ENCODE results near the gene CADPS.

Gene CADPS

DNA sequence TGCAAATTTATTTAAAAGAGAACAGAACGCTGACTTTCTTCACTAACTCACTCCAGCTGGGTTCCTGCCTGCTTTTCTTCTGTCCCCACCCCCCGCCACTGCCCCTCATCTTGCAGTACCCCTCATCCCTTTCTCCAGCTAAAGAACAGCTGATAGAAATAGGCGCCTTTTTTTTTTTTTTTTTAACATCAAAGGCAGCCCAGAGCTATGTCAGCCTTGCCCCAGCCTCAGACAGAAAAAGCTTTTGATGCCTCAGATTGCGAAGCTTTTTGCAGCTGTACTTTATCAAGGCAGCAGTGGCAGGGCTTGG is 1.8 kb downstream of the CADPS start:
- DNase-seq, result no peak

- no peak for DNase-seq
Measured at GRCh38 chr3:62872318-62872717, 2.9 kb downstream of the CADPS start.

GRCh38 chr3:62870321-62870720 is 4.9 kb downstream of the CADPS start:
- no peak for DNase-seq

DNA sequence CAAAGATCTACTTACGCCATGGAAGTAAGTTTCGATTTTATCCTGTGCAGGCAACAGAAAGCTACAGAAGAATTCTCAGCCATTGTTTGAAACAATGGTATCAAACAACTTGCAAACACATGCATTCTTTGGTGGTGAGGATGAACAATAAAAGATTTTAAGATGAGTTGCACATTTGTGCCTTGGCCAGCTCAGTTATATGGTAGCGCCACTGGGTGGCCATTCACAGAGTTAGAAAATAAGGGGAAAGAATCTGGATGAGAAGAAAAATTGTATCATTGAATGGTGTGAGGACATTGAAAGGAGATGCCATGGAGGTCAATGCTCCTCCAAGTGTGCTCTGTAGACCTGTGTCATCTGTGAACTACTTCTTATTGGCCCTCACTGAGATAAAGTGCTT is 11.6 kb downstream of the CADPS start:
- no peak for DNase-seq

GRCh38 chr3:62859203-62859791 is 15.9 kb downstream of the CADPS start:
- no peak for DNase-seq

GRCh38 chr3:62845996-62846395 is 29.2 kb downstream of the CADPS start:
- DNase-seq, result no peak

GRCh38 chr3:62843508-62843907 is 31.7 kb downstream of the CADPS start:
- DNase-seq, result no peak

DNA sequence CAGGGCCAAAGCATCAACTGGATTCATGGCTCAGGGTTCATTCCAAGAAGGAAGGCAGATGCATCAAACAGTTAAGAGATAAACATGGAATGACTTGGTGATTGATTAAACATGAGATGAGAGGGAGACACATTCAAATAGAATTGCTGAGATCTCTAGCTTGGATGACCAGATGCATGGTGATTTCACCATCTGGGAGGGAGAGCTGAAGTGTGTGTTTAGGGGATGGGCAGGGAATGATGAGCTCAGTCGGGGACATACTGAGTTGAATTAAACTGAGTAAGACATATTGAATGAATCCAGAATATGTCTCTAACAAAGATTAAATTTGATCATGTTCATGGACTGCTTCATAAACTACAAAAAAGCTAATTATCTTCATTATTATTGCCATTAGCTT is 35.5 kb downstream of the CADPS start:
- DNase-seq, result no peak

GRCh38 chr3:62837145-62837787 is 38.0 kb downstream of the CADPS start:
- no peak for DNase-seq

GRCh38 chr3:62835554-62836236 is 39.5 kb downstream of the CADPS start:
- DNase-seq, result no peak

- no peak for DNase-seq
Measured at GRCh38 chr3:62833538-62833937, 41.7 kb downstream of the CADPS start.

DNA sequence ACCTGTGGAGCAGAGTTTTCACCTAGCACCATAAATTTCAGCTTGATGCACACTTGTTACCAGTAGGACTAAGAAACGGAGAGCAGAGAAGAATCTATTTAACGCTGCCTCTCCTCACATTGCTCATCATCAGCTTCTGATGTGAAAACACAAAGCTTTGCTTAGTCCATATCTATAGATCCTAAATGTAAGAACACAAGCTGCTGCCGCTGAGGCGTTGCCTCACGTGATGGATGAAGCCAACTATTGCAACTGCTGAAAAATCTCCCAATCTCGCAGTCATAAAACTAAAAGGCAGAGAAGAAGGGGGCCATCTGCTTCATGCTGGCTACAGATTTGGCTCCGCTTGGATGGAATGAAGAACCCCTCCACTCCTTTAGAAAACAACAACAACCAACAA is 42.7 kb downstream of the CADPS start:
- DNase-seq, result no peak

DNA sequence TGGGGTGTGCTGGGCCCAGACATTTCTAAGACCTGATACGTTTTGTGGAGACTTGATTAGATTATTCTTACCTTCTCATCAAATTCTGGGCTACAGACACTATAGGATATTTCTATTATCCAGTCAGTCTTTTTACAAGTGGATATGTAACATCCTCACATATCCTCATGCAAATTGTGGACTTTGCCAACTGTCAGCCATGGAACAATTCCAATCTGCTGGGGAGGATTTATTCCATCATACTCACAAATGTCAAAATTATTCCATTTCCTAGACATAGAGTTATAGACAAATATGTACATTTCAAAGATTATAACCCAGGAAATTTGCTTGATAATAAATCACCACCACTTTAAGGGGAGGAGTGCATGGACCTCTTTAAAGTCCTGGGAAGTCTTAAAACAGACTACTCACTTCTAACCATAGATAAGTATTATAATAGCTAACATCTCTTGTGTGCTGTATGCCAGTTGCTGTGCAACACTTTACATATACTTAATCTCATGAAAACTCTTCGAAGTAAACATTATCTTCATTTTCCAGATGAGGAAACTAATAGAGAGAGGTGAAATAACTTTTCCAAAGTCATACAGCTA is 44.4 kb downstream of the CADPS start:
- DNase-seq, result no peak

DNA sequence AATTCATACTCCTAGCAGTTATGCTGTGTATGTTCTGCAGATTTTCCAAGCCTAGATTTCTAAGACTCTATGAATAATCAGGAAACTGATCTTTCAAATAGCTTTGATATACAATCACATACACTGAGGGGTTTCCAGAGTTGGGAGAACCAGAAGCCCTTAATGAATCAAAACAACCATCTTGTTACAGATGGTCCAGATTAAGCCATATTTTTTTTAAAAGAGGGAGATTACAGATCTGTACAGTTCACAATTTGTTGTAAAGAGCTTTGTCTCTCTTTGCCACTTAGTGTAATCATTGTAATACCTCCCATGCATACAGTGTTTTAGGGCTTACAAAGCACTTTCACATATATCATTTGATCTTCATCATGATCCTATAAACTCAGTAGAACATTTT is 47.7 kb downstream of the CADPS start:
- no peak for DNase-seq

GRCh38 chr3:62824965-62825592 is 50.1 kb downstream of the CADPS start:
- DNase-seq, result no peak

GRCh38 chr3:62823461-62824050 is 51.7 kb downstream of the CADPS start:
- no peak for DNase-seq

DNA sequence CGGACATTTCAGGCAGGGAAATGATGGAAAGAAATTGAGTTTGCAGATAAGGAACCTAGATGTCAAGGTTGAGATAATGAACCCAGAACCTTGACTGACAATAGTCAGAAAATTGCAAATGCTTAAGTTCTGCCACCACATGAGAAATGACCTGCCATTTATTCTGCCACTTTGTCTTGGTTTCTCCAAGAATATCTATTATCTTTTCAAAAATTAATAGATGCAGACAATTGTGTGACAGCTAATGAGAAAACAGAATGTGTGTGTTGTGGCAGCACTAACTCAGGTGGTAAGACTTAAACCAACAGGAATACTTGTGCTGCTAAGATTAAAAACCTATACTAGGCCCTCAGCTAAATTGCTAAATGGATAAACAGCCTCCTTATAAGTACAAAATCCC is 52.3 kb downstream of the CADPS start:
- DNase-seq, result no peak

- DNase-seq, result no peak
Measured at GRCh38 chr3:62818347-62818746, 56.9 kb downstream of the CADPS start.

DNA sequence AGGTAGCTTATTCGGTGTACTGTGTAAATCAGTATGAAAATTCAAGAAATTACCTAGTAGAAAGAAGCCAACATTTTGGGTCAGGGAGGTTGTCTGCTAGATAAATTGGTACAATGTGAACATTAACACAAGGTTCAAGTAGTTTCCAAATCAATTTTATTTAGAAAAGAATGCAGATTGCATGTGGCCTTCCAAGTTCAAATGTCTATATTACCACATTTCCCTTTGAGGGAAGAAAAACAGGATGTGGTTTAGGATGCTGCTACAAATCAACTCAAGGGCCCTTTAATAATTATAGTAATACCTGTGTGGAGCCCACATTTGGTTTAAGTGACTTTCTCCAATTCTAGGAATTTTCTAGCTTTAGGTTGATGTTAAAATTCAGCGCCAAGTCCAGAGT is 57.5 kb downstream of the CADPS start:
- no peak for DNase-seq

GRCh38 chr3:62815981-62816380 is 59.2 kb downstream of the CADPS start:
- DNase-seq, result no peak

GRCh38 chr3:62812631-62813030 is 62.6 kb downstream of the CADPS start:
- no peak for DNase-seq

- DNase-seq, result no peak
Measured at GRCh38 chr3:62811119-62811518, 64.1 kb downstream of the CADPS start.

DNA sequence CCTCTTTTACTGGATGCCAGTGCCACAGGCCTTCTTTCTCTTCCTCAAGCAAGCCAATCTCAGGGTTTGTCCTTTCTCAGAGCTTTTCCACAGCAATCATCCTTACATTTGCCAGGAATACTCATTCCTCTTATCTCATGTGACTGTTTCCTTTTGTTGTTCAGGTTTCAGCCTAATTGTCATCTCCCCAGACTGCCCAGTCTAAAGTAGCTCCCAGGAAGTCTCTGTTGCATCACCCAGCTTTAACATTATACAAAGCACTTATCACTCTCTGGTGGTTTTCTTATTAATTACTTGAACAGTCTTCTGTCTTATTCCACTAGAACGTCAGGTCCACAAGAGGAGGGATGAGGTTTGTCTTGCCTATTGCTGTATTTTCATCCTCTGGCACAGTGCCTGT is 65.8 kb downstream of the CADPS start:
- no peak for DNase-seq

All from CD4-positive, alpha-beta T cell treated with Interleukin-1 beta for 1 hour (primary cell).